ENCODE data around the gene REEP3. TPM values are rescaled to one million over a fixed set of nuclear protein-coding genes. Genes with fewer than 3 reads are reported as not detected.

REEP3 gene
- total RNA-seq, 4 donors from 2014 or later = 22.8 to 36.7 (median 32.1) TPM

DNA sequence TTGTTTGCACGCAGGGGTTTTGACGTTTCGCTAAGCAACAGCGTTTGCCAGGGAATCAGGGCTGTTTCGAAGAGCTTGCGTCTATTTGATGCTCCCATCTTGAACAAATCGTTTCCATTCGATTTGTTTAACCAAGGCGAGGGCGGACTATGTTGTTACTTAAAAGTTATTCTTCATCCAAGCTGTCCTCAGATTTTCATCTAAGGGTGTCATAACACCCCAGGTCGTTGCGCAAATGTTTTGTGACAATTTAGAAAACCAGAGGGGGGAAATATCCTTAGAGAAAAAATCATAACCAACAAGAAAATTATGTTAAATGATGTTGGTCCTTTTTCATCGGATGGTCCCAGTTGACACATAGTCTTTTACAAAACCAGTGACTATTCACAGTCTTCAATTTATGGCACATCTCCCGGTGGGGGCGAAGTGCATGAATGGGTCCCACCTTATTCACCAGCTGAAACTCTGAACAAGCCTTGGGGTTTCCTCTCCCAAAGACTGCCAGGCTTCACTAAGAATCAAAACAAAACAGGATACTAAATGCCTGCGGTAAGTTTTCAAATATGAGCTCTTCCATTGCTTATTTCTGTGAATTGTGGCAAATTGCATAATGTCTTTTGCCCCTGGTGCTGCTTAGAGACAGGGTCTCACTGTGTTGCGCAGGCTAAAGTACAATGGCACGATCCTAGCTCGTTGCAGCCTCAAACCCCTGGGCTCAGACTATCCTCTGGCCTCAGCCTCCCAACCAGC, 109.9 kb downstream of the REEP3 start:
- H3K4me3 ChIP-seq = peak overlapping the region; percentile 57 to 83 (median 69)
- intact Hi-C loops (cut with DNase I; ENCODE audit: low total_unique reads) = loop anchor here (1.0 to 2.0 kb wide), 4 partner anchors 69 to 814 kb away; partner anchors contain the start of gene EGR2
- H3K27ac ChIP-seq = peak overlapping the region; percentile 94 to 99 (median 97)
- no peaks in the 10 kb centered on the region for H3K36me3 ChIP-seq
- H3K4me1 ChIP-seq = peaks cover 16 to 23% of the 10 kb centered on the region in 2 donors
- ATAC-seq = no peak
- no peaks in the 10 kb centered on the region for H3K27me3 ChIP-seq
- DNase-seq = no peak
- no peak for TF ChIP-seq POLR2A (IDR thresholded peaks at IDR 0.05)
- TF ChIP-seq, protein P1, sequence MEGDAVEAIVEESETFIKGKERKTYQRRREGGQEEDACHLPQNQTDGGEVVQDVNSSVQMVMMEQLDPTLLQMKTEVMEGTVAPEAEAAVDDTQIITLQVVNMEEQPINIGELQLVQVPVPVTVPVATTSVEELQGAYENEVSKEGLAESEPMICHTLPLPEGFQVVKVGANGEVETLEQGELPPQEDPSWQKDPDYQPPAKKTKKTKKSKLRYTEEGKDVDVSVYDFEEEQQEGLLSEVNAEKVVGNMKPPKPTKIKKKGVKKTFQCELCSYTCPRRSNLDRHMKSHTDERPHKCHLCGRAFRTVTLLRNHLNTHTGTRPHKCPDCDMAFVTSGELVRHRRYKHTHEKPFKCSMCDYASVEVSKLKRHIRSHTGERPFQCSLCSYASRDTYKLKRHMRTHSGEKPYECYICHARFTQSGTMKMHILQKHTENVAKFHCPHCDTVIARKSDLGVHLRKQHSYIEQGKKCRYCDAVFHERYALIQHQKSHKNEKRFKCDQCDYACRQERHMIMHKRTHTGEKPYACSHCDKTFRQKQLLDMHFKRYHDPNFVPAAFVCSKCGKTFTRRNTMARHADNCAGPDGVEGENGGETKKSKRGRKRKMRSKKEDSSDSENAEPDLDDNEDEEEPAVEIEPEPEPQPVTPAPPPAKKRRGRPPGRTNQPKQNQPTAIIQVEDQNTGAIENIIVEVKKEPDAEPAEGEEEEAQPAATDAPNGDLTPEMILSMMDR (IDR thresholded peaks at IDR 0.05 in 4 of 5, conservative IDR thresholded peaks at IDR 0.05 in 1 of 5) = no peak
- in situ Hi-C loops (cut with MboI; ENCODE audit: low sequenced_read_pairs in 4 of 4) = loop anchor here in 3 of 4 donors (5.0 to 10.0 kb wide), 3 partner anchors 81 to 414 kb away; no protein-coding TSS in a partner anchor
- H3K9me3 ChIP-seq = no peaks in the 10 kb centered on the region

DNA sequence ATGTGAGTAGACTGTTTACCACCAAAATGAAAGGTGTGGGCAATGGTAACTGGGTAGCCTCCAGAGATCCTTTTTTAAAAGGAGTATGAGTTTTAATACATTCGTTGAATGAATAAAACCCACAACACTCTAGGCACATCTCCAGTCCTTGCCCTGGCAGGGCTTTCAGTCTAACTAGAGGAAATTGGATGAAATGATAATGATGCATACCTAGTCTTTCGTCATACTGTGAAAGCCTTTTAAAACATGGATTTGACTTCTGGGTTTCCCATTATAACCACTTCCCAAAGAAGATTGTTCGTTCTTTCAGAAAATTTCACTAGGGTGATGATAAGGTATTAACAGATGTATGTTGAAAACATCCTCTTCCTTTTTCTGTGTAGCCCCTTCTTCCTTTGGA, 110.8 kb downstream of the REEP3 start:
- Histone ChIP-seq H3K9me3 (no peaks in the 10 kb centered on the region), H3K27me3 (no peaks in the 10 kb centered on the region), H3K4me3 (no peak overlapping the region), H3K27ac (peak overlapping the region; percentile 94 to 99 (median 97)), H3K36me3 (no peaks in the 10 kb centered on the region), H3K4me1 (peaks cover 16 to 23% of the 10 kb centered on the region in 2 donors)
- DNase-seq (no peak), ATAC-seq (no peak)
- TF ChIP-seq POLR2A (IDR thresholded peaks at IDR 0.05) = no peak
- TF ChIP-seq, protein P1 (IDR thresholded peaks at IDR 0.05 in 4 of 5, conservative IDR thresholded peaks at IDR 0.05 in 1 of 5) = no peak
- intact Hi-C loops (cut with DNase I; ENCODE audit: low total_unique reads) = loop anchor here (2.0 kb wide), 2 partner anchors 81 to 815 kb away; partner anchors contain the start of gene EGR2
- in situ Hi-C loops (cut with MboI; ENCODE audit: low sequenced_read_pairs in 4 of 4) = loop anchor here in 3 of 4 donors (5.0 to 10.0 kb wide), 3 partner anchors 80 to 415 kb away; no protein-coding TSS in a partner anchor

DNA sequence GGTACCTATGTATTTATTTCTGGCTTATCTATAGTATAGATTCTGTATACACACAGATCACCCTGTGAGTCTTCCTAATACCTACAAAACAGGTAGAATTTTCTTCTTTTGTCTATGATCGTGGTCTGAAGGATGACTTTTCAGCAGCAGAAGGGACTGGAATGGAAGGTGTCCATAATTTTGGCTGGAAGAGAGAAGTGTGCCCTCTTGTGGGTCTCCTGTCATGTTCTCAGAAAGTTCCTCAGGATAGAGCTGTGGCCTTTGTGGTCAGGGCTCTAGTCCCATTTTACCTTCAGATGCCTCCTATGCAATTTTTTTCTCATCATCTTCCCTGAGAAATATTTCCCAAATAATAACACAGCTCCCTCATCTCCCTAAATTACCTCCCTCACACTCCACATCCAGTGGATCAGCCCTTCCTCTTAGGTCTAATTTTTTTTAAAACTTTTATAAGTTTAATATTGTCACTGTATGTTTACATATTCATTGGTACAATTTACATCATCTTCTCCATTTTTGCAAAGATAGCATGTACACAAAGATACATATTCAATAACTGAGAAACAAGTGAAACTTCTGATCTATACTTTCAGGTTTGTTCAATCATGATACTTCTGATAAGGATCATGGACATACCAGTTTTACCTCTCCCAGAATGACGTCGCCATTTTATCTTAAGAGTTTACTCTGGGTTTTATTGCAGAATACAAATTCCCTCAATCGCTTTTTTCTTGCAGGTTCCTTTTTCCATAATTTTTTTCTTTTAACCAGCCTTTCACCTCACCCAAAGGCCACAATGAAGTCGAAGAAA, 112.7 kb downstream of the REEP3 start:
- in situ Hi-C loops (cut with MboI; ENCODE audit: low sequenced_read_pairs in 4 of 4) = loop anchor here in 3 of 4 donors (5.0 to 10.0 kb wide), 3 partner anchors 78 to 417 kb away; no protein-coding TSS in a partner anchor
- peaks cover 5 to 12% of the 10 kb centered on the region in 2 donors for H3K4me1 ChIP-seq
- no peak for DNase-seq
- intact Hi-C loops (cut with DNase I; ENCODE audit: low total_unique reads) = no loop called here
- no peaks in the 10 kb centered on the region for H3K27me3 ChIP-seq
- no peaks in the 10 kb centered on the region for H3K9me3 ChIP-seq
- H3K27ac ChIP-seq = no peak overlapping the region
- ATAC-seq = no peak
- H3K36me3 ChIP-seq = no peaks in the 10 kb centered on the region
- no peak overlapping the region for H3K4me3 ChIP-seq
- TF ChIP-seq, protein P1 (IDR thresholded peaks at IDR 0.05 in 4 of 5, conservative IDR thresholded peaks at IDR 0.05 in 1 of 5) = peak in 1 of 5 experiments; percentile 32
- no peak for TF ChIP-seq POLR2A (IDR thresholded peaks at IDR 0.05)

DNA sequence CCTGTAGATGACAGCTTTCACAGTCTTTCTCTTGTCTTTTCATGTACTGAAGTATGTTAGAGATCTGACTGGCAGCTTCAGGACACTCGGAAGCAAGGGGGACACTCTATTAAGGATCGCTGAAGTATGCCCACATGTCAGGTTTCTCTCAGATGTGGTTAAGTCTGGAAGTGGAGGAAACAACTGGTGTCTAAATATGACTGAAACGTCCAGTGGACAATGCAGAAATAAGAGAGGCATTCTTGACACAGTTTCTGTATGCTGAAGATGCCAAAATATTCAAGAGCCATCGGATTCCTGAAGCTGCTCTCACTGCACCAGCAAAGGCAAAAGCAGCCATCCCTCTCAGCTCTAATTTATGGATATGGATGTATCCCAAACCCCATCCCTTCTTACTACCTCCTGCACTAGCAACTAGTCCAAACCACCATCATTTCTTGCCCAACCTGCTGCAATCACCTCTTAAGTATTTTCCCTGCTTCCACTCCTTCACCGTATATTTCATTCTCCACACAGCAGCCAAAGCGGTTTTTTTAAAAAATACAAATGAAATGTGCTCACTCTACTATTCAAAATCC, 113.4 kb downstream of the REEP3 start:
- intact Hi-C loops (cut with DNase I; ENCODE audit: low total_unique reads) = no loop called here
- no peaks in the 10 kb centered on the region for H3K27me3 ChIP-seq
- in situ Hi-C loops (cut with MboI; ENCODE audit: low sequenced_read_pairs in 4 of 4) = loop anchor here in 3 of 4 donors (5.0 to 10.0 kb wide), 3 partner anchors 78 to 417 kb away; no protein-coding TSS in a partner anchor
- H3K36me3 ChIP-seq = no peaks in the 10 kb centered on the region
- no peak for DNase-seq
- H3K4me3 ChIP-seq = no peak overlapping the region
- peaks cover 0 to 8% of the 10 kb centered on the region in 2 donors for H3K4me1 ChIP-seq
- no peak overlapping the region for H3K27ac ChIP-seq
- TF ChIP-seq, protein P1 (IDR thresholded peaks at IDR 0.05 in 4 of 5, conservative IDR thresholded peaks at IDR 0.05 in 1 of 5) = no peak
- TF ChIP-seq POLR2A (IDR thresholded peaks at IDR 0.05) = no peak
- ATAC-seq = no peak
- H3K9me3 ChIP-seq = no peaks in the 10 kb centered on the region
